Activated T-helper 9 cell treated with anti-CD3 and anti-CD28 coated beads, Interleukin-2, amount 50 U/mL, for 16 hours (primary cell): Measurements from ENCODE around the gene TNNT2.

ENCODE experiments used
- DNase-seq: peaks from one replicate; pipeline ENCODE4 v3.0.0-alpha.2; 2020; ENCODE audit warnings: low read depth

The TNNT2 gene

GRCh38 chr1:201356236-201356635, 21.2 kb downstream of the TNNT2 start:
- DNase-seq: no peak

GRCh38 chr1:201355471-201355870, 22.0 kb downstream of the TNNT2 start:
- DNase-seq: no peak

GRCh38 chr1:201354901-201355295, 22.6 kb downstream of the TNNT2 start:
- no peak for DNase-seq

GRCh38 chr1:201354151-201354900, 23.2 kb downstream of the TNNT2 start:
- DNase-seq: no peak

- DNase-seq: no peak
These were observed 24.1 kb downstream of the TNNT2 start for GRCh38 chr1:201353186-201353940.

- DNase-seq: no peak
These were observed 25.9 kb downstream of the TNNT2 start for GRCh38 chr1:201351617-201352016.

- no peak for DNase-seq
These were observed 26.6 kb downstream of the TNNT2 start for GRCh38 chr1:201350884-201351283.

- DNase-seq: no peak
These were observed 27.1 kb downstream of the TNNT2 start for GRCh38 chr1:201350361-201350725.

- DNase-seq: no peak
These were observed 28.4 kb downstream of the TNNT2 start for GRCh38 chr1:201349092-201349491.

- no peak for DNase-seq
These were observed 29.3 kb downstream of the TNNT2 start for GRCh38 chr1:201348211-201348566.

- no peak for DNase-seq
These were observed 29.8 kb downstream of the TNNT2 start for GRCh38 chr1:201347498-201348210.

GRCh38 chr1:201346987-201347386, 30.5 kb downstream of the TNNT2 start:
- no peak for DNase-seq

- no peak for DNase-seq
These were observed 31.0 kb downstream of the TNNT2 start for GRCh38 chr1:201346337-201346939.

GRCh38 chr1:201345081-201345355, 32.5 kb downstream of the TNNT2 start:
- no peak for DNase-seq

- DNase-seq: no peak
These were observed 33.0 kb downstream of the TNNT2 start for GRCh38 chr1:201344206-201345080.

GRCh38 chr1:201341377-201341776, 36.1 kb downstream of the TNNT2 start:
- no peak for DNase-seq

GRCh38 chr1:201336711-201337450, 40.6 kb downstream of the TNNT2 start:
- no peak for DNase-seq

GRCh38 chr1:201335901-201336300, 41.6 kb downstream of the TNNT2 start:
- DNase-seq: no peak

- DNase-seq: no peak
These were observed 42.2 kb downstream of the TNNT2 start for GRCh38 chr1:201335174-201335870.

GRCh38 chr1:201334325-201335173, 42.9 kb downstream of the TNNT2 start:
- DNase-seq: no peak
